Measurements from ENCODE around the gene NMNAT3. TPM values are rescaled to one million over a fixed set of nuclear protein-coding genes. Genes with fewer than 3 reads are reported as not detected.

The NMNAT3 gene
- polyA plus RNA-seq, 3 donors = 4.6 to 8.2 (median 5.9) TPM

- H3K27ac ChIP-seq (ENCODE audit: low read depth, low read length) = no peak overlapping the region
- WGBS, 3 donors = 94 to 97% (median 96%) methylated on average over 9 of the region's 9 CpGs
These were observed 158.6 kb downstream of the NMNAT3 start for GRCh38 chr3:139518926-139519842.

GRCh38 chr3:139518306-139518705, 159.5 kb downstream of the NMNAT3 start:
- no peak overlapping the region for H3K27ac ChIP-seq (ENCODE audit: low read depth, low read length)
- 75 to 87% (median 78%) methylated on average over 6 of the region's 6 CpGs for WGBS, 3 donors

- no peak overlapping the region for H3K27ac ChIP-seq (ENCODE audit: low read depth, low read length)
- WGBS, 3 donors = 76 to 77% (median 77%) methylated on average over 5 of the region's 5 CpGs
These were observed 160.3 kb downstream of the NMNAT3 start for GRCh38 chr3:139517321-139518065.

GRCh38 chr3:139514741-139515140, 163.0 kb downstream of the NMNAT3 start:
- no peak overlapping the region for H3K27ac ChIP-seq (ENCODE audit: low read depth, low read length)
- 91 to 97% (median 93%) methylated on average over 4 of the region's 4 CpGs for WGBS, 3 donors

Other genes starting within 250 kb of the NMNAT3 start
- under 1 TPM in 2 of 3 donors, not detected in 1; 0.37 to 0.52 TPM for gene RBP2, start 201.5 kb downstream of the NMNAT3 start, polyA plus RNA-seq
- 100 to 1,000 TPM in 2 of 3 donors, 10 to 100 TPM in 1; 14.0 to 361 (median 124) TPM for gene RBP1, start 138.2 kb downstream of the NMNAT3 start, polyA plus RNA-seq

Measured in adipose tissue (tissue), 3 donors.